Measurements from ENCODE around the gene HDGFL3.

The HDGFL3 gene

DNA sequence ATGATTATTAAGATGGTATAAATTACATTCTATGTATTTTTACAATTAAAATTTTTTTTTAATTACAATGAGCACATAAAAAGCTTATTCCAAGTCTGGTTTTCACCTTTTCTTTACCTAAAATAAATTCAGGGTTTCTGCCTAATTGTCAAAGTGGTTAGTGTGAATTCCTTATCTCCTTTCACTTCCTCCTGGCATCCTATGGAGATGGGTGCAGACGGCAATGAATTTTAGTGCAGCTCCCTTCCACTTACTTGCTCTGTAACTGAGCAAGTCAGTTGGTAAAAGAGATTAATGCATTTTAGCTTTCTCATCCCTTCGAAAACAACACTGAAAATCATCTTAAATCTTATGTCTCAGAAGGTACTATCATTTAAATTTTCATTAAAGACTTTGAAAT is 13.1 kb downstream of the HDGFL3 start:
- H3K27ac ChIP-seq, result no peak overlapping the region
- TF ChIP-seq, protein P1, sequence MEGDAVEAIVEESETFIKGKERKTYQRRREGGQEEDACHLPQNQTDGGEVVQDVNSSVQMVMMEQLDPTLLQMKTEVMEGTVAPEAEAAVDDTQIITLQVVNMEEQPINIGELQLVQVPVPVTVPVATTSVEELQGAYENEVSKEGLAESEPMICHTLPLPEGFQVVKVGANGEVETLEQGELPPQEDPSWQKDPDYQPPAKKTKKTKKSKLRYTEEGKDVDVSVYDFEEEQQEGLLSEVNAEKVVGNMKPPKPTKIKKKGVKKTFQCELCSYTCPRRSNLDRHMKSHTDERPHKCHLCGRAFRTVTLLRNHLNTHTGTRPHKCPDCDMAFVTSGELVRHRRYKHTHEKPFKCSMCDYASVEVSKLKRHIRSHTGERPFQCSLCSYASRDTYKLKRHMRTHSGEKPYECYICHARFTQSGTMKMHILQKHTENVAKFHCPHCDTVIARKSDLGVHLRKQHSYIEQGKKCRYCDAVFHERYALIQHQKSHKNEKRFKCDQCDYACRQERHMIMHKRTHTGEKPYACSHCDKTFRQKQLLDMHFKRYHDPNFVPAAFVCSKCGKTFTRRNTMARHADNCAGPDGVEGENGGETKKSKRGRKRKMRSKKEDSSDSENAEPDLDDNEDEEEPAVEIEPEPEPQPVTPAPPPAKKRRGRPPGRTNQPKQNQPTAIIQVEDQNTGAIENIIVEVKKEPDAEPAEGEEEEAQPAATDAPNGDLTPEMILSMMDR (conservative IDR thresholded peaks at IDR 0.05), result no peak

DNA sequence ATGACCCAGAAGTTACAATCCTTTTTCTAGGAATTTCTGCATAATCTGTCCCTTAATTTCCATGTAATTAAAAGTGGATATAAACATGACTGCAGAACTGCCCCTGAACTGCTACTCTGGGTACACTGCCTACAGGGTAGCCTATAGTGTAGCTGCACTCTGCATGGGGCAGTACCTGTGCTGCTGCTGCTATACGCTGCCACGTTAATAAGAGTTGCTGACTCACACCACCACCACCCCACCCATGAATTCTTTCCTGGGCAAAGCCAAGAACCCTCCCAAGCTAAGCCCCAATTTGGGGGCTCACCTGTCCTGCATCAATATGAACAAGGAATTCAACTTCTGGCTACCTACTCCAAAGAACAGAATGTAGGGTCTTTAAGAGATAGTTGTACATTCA is 13.9 kb downstream of the HDGFL3 start:
- TF ChIP-seq, protein P1 (conservative IDR thresholded peaks at IDR 0.05), result no peak

DNA sequence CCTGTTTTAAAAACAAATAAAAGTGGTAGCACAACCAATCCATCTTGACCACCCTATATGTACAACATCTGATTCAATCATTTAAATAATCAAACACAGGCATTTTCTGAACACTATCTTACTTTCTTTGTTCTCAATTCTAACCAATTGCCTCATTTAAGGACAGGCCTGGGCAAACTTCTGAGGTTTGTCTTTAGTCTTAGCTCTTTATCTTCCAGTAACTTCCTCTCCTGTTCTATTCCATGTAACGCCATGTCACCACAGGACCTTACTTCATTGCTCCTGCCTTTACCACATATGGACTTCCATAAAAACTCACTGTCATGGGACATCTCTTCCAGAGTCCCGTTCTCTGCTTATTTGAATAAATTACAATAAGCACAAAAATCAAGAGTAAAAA is 14.9 kb downstream of the HDGFL3 start:
- TF ChIP-seq, protein P1 (conservative IDR thresholded peaks at IDR 0.05), result no peak
- no peak overlapping the region; the same call in 1 of the 2 replicates for H3K27ac ChIP-seq

More for the DNA sequence above, 13.9 kb downstream of the HDGFL3 start:
- H3K27ac ChIP-seq, result no peak overlapping the region

DNA sequence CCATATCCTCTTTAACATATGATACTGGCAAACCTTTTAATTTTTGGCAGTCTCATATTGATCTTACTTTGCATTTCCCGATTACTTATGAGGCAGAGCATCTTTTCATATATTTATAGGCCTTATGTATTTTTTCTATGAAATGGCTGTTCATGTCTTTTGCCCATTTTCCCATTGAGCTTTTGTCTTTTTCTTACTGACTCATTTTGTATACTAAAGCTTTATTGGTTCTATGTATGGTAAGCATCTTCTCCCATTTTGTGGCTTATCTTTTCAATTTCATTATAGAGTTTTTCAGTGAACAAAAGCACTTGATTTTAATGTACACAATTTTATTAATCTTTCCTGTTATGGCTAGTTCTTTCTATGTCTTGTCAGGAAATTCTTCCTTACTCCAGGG is 17.2 kb downstream of the HDGFL3 start:
- H3K27ac ChIP-seq, result no peak overlapping the region
- TF ChIP-seq, protein P1 (conservative IDR thresholded peaks at IDR 0.05), result no peak

DNA sequence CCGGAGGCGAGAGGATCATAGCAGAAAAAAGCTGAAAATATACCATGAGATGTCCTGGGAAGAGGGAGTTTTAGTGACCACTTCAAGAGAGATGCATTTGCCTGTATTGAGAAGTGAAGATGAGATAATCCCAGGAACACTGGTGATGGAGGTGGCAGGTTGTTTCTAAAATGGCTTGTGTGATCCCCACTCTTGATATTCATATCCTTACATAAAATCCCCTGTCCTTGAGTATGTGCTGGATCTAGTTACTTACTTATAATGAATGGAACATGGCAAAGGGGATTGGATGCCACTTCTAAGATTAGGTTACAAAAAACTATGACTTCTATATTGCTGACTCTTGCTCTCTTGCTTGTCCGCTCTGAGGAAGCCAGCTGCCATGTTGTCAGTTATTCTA is 22.1 kb downstream of the HDGFL3 start:
- no peak overlapping the region for H3K27ac ChIP-seq
- TF ChIP-seq, protein P1 (conservative IDR thresholded peaks at IDR 0.05), result no peak

DNA sequence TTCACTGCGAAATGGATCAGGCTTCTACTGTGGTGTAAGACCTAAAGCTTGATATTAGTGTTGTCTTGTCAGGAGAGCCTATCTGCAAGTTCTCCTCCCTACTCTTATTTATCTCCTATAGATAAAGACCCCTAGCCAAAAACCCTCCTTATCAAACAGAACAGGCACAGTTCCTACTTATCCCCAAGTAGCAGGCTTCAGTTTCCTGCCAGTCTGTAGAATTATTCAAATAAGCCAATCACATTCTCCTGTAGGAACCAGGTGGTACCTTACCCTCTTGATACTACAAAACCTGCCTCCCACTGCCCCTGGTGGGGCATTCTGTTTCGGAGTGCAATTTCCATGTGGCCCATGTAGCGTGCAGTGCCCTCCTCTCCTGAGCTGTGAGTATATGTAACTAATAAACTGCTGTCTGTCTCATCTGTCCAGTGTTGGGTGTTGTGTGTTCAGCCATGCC is 28.7 kb downstream of the HDGFL3 start:
- TF ChIP-seq, protein P1 (conservative IDR thresholded peaks at IDR 0.05), result no peak
- no peak overlapping the region for H3K27ac ChIP-seq

DNA sequence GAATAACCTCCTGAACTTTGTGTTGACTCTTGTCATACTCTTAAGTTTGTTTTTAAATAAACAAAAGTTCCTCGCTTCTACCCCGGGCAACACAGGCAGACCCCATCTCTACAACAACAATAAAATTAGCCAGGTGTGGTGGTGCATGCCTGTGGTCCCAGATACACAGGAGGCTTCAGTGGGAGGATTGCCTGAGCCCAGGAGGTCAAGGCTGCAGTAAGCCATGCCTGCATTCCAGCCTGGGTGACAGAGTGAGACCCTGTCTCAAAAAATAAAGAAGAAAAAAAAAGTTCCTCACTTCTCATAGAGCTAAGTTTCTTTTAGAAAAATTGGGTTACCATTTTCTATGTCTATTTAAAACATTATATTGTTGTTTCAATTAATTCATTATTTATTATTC is 29.2 kb downstream of the HDGFL3 start:
- TF ChIP-seq, protein P1 (conservative IDR thresholded peaks at IDR 0.05), result no peak

More for the DNA sequence above, 29.2 kb downstream of the HDGFL3 start:
- no peak overlapping the region for H3K27ac ChIP-seq

Data from VCaP (cell line).